ENCODE data around the gene SP140L.

SP140L gene

GRCh38 chr2:230343747-230344146, 16.8 kb downstream of the SP140L start:
- Histone ChIP-seq H3K36me3 (no peaks in the 10 kb centered on the region), H3K27ac (no peak overlapping the region), H3K9me3 (ENCODE audit: severe bottlenecking) (no peaks in the 10 kb centered on the region), H3K4me3 (ENCODE audit: low read depth, low read length) (no peak overlapping the region), H3K27me3 (ENCODE audit: insufficient read depth, low read depth, severe bottlenecking) (peaks cover 9% of the 10 kb centered on the region)
- no peak for DNase-seq
- no peak for TF ChIP-seq CTCF (IDR thresholded peaks at IDR 0.05; ENCODE audit: low read depth, low read length)

- Histone ChIP-seq H3K27me3 (ENCODE audit: insufficient read depth, low read depth, severe bottlenecking) (peaks cover 11% of the 10 kb centered on the region), H3K4me3 (ENCODE audit: low read depth, low read length) (no peak overlapping the region), H3K36me3 (no peaks in the 10 kb centered on the region), H3K9me3 (ENCODE audit: severe bottlenecking) (no peaks in the 10 kb centered on the region), H3K27ac (no peak overlapping the region)
- no peak for DNase-seq
- no peak for TF ChIP-seq CTCF (IDR thresholded peaks at IDR 0.05; ENCODE audit: low read depth, low read length)
Measured at GRCh38 chr2:230346465-230346864, 19.5 kb downstream of the SP140L start.

GRCh38 chr2:230346921-230347533, 20.0 kb downstream of the SP140L start:
- TF ChIP-seq CTCF (IDR thresholded peaks at IDR 0.05; ENCODE audit: low read depth, low read length) = no peak
- Histone ChIP-seq H3K4me3 (ENCODE audit: low read depth, low read length) (no peak overlapping the region), H3K9me3 (ENCODE audit: severe bottlenecking) (no peaks in the 10 kb centered on the region), H3K27ac (no peak overlapping the region), H3K36me3 (no peaks in the 10 kb centered on the region), H3K27me3 (ENCODE audit: insufficient read depth, low read depth, severe bottlenecking) (peaks cover 11% of the 10 kb centered on the region)
- DNase-seq = no peak

- Histone ChIP-seq H3K36me3 (no peaks in the 10 kb centered on the region), H3K9me3 (ENCODE audit: severe bottlenecking) (no peaks in the 10 kb centered on the region), H3K27me3 (ENCODE audit: insufficient read depth, low read depth, severe bottlenecking) (peaks cover 9% of the 10 kb centered on the region), H3K4me3 (ENCODE audit: low read depth, low read length) (no peak overlapping the region), H3K27ac (no peak overlapping the region)
- no peak for DNase-seq
- TF ChIP-seq CTCF (IDR thresholded peaks at IDR 0.05; ENCODE audit: low read depth, low read length) = no peak
Measured at GRCh38 chr2:230347659-230348305, 20.8 kb downstream of the SP140L start.

- H3K4me3 ChIP-seq (ENCODE audit: low read depth, low read length) = no peak overlapping the region
- H3K27me3 ChIP-seq (ENCODE audit: insufficient read depth, low read depth, severe bottlenecking) = peaks cover 3% of the 10 kb centered on the region
- DNase-seq = no peak
- no peaks in the 10 kb centered on the region for H3K36me3 ChIP-seq
- no peak overlapping the region for H3K27ac ChIP-seq
- TF ChIP-seq CTCF (IDR thresholded peaks at IDR 0.05; ENCODE audit: low read depth, low read length) = no peak
- H3K9me3 ChIP-seq (ENCODE audit: severe bottlenecking) = no peaks in the 10 kb centered on the region
Measured at GRCh38 chr2:230348787-230349186, 21.8 kb downstream of the SP140L start.

- Histone ChIP-seq H3K27me3 (ENCODE audit: insufficient read depth, low read depth, severe bottlenecking) (peaks cover 47% of the 10 kb centered on the region), H3K36me3 (no peaks in the 10 kb centered on the region), H3K27ac (no peak overlapping the region), H3K9me3 (ENCODE audit: severe bottlenecking) (no peaks in the 10 kb centered on the region), H3K4me3 (ENCODE audit: low read depth, low read length) (no peak overlapping the region)
- no peak for TF ChIP-seq CTCF (IDR thresholded peaks at IDR 0.05; ENCODE audit: low read depth, low read length)
- no peak for DNase-seq
Measured at GRCh38 chr2:230356084-230356483, 29.1 kb downstream of the SP140L start.
